WI38 (cell line): ENCODE measurements around the gene FBN3.

Experiments
- H3K4me3 ChIP-seq: 2 replicates; pipeline ENCODE4 v1.5.1; 2011; ENCODE audit warnings: low read depth, mild to moderate bottlenecking, control low read depth, low read length
- TF ChIP-seq, protein P1 (sequence below): IDR thresholded peaks from 2 replicates; pipeline ENCODE4 v1.5.1; 2012; ENCODE audit warnings: low read depth, mild to moderate bottlenecking, control low read depth, low read length

FBN3 gene

GRCh38 chr19:8052464-8052859 is 96.9 kb downstream of the FBN3 start, which contains the start of gene CCL25:
Gene CCL25 (plus strand): TSS chr19:8052760. CDS start chr19:8053050, 290 bp downstream.
- TF ChIP-seq, protein P1, sequence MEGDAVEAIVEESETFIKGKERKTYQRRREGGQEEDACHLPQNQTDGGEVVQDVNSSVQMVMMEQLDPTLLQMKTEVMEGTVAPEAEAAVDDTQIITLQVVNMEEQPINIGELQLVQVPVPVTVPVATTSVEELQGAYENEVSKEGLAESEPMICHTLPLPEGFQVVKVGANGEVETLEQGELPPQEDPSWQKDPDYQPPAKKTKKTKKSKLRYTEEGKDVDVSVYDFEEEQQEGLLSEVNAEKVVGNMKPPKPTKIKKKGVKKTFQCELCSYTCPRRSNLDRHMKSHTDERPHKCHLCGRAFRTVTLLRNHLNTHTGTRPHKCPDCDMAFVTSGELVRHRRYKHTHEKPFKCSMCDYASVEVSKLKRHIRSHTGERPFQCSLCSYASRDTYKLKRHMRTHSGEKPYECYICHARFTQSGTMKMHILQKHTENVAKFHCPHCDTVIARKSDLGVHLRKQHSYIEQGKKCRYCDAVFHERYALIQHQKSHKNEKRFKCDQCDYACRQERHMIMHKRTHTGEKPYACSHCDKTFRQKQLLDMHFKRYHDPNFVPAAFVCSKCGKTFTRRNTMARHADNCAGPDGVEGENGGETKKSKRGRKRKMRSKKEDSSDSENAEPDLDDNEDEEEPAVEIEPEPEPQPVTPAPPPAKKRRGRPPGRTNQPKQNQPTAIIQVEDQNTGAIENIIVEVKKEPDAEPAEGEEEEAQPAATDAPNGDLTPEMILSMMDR = no peak

DNA sequence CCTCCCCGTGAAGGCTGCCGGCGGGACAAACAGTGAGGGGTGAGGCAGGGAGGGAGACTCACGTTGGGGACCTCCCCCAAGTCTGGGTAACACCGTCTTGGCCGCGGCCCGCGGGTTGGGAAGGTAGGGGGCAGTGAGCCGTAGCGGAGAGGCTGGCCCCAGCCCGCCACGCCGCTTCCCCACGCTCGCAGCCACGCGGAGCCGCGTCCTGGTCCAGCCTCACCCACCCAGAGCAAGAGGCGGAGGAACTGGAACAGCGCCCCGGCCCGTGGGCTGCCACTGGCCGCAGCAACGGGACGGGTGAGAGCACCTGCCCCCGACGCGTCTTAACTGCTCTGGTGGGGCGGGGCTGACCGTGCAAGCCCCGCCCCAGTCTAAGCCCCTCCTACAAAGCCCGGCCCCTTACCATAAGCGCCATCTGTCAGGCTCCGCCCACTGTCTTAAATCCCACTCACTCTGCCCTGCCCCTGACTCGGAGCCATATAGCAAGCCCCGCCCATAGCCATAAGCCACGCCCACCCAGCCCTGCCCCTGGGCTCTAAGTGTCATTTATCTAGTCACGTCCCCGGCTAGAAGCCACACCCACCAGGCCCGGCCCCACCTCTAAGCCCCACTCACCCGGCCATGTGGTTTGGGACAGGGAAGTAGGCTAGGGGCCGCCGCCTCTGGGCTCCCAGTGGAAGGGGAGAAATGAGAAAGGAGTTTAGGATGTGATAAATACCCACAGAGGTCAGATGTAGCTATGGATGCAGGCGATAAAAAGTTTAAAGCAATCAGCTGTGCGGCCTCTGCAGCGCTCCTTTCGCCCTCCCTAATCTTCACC is 98.9 kb downstream of the FBN3 start:
- H3K4me3 ChIP-seq = no peak overlapping the region
- TF ChIP-seq, protein P1 = no peak

More at GRCh38 chr19:8052464-8052859, 96.9 kb downstream of the FBN3 start, which contains the start of gene CCL25:
- H3K4me3 ChIP-seq = no peak within 1 kb of the TSS

DNA sequence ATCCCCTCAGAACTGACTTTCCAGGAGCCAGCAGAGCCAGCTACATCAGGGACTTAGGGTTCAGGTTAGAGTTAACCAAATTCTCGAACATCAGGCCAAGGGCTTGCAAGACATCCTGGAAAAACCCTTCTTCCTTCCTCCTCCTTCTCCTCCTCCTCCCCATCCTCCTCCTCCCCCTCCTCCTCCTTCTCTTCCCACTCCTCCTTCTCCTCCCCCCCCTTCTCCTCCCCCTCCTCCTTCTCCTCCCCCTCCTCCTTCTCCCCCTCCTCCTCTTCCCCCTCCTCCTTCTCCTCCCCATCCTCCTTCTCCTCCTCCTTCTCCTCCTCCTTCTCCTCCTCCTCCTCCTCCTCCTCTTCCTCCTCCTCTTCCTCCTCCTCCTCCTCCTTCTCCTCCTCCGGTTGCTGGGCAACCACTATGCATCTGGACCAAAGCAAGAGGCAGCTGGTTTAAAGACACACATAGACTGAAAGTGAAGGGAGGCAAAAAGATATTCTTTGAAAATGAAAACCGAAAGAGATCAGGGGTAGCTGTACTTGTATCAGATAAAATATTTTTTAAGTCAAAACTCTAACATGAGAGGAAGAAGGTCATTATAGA is 102.7 kb downstream of the FBN3 start:
- TF ChIP-seq, protein P1 = no peak
- no peak overlapping the region for H3K4me3 ChIP-seq

- TF ChIP-seq, protein P1 = no peak
Observed at GRCh38 chr19:8045872-8046568, 103.4 kb downstream of the FBN3 start.

DNA sequence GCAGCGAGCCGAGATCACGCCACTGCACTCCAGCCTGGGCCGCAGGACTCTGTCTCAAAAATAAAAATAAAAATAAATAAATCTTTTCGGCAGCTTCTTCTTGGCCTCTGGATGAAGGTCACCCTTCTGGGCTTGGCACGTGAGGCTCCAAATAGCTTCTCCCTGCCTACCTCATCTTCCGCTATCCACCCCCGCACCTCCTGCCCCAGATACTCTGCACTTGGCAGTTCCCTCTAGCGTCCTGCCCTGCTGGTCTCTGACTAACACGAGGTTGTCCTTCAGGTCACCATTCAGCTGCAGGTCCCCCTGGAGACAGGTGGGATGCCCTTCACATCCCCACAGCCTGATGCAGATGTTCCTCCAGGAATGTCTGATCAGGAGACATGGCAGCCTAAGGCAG is 105.4 kb downstream of the FBN3 start:
- TF ChIP-seq, protein P1 = no peak
- no peak overlapping the region for H3K4me3 ChIP-seq

More at GRCh38 chr19:8045872-8046568, 103.4 kb downstream of the FBN3 start:
- no peak overlapping the region for H3K4me3 ChIP-seq

GRCh38 chr19:8042900-8043299 is 106.5 kb downstream of the FBN3 start:
- TF ChIP-seq, protein P1 = no peak
- H3K4me3 ChIP-seq = no peak overlapping the region

GRCh38 chr19:8041531-8041931 is 107.9 kb downstream of the FBN3 start:
- TF ChIP-seq, protein P1 = no peak

More at GRCh38 chr19:8041531-8041931, 107.9 kb downstream of the FBN3 start:
- H3K4me3 ChIP-seq = no peak overlapping the region
